SH-SY5Y (cell line): ENCODE measurements around the gene SMAD3.

Source experiments
- GATA2 ChIP-seq: IDR thresholded peaks from 2 replicates; pipeline ENCODE4 v1.6.1; 2011; ENCODE audit warnings: mild to moderate bottlenecking, low read depth, low read length
- GATA3 ChIP-seq: IDR thresholded peaks from 2 replicates; pipeline ENCODE4 v1.6.1; 2011; ENCODE audit warnings: low read depth, mild to moderate bottlenecking, low read length, moderate library complexity

DNA sequence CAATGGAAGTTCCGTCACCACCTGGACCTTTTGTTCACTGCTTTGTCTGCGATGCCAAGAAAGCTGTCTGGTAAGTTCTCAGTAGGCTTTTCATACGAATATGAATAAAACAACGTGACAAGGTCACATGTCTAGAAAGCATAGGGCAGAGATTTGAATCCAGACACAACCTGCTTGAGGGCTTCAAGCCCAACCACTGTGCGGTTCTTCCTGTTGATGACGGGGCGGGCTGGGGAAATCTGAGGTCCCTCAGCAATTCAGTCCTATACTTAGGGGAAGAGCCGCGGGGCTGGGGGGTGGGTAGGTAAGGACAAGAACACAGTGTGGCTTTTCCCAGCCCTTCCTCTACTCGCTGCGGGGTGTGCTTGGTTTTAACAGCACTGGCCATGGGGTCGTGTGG is 32.4 kb upstream of the SMAD3 start:
- TF ChIP-seq GATA3 (no peak), GATA2 (no peak)
